Mesodermal cell (in vitro differentiated cells): ENCODE measurements around the gene AVPR2.

Source experiments
- H3K27ac ChIP-seq: 2 replicates; pipeline ENCODE4 v1.7.0; 2013; ENCODE audit warnings: mild to moderate bottlenecking, low read depth, low read length, moderate library complexity; ENCODE audit not compliant: severe bottlenecking
- H3K36me3 ChIP-seq: 2 replicates; pipeline ENCODE4 v1.7.1; 2013; ENCODE audit warnings: mild to moderate bottlenecking, low read length, moderate library complexity; ENCODE audit not compliant: control insufficient read depth, insufficient read depth
- H3K4me1 ChIP-seq: one replicate; pipeline ENCODE4 v1.7.1; 2013; ENCODE audit warnings: mild to moderate bottlenecking, low read length; ENCODE audit not compliant: insufficient read depth, control insufficient read depth, poor library complexity, severe bottlenecking
- H3K4me3 ChIP-seq: 2 replicates; pipeline ENCODE4 v1.7.0; 2013; ENCODE audit warnings: low read length, control low read depth, mild to moderate bottlenecking; ENCODE audit not compliant: insufficient read depth, poor library complexity, severe bottlenecking; ENCODE audit errors: extremely low read depth
- H3K9me3 ChIP-seq: 2 replicates; pipeline ENCODE4 v1.7.1; 2013; ENCODE audit warnings: mild to moderate bottlenecking, low read length, moderate library complexity; ENCODE audit not compliant: control insufficient read depth
- WGBS, 2 experiments: methylation state at CpG; one replicate each; pipeline ENCODE4 v1.1.5; 2013; ENCODE audit warnings: missing lambda C conversion rate in 2 of 2; ENCODE audit not compliant: insufficient coverage in 2 of 2; 5-methylcytosine and 5-hydroxymethylcytosine counted together

Gene AVPR2

GRCh38 chrX:153865321-153865580 lies 39.2 kb upstream of the AVPR2 start:
- Histone ChIP-seq H3K27ac (no peak overlapping the region), H3K9me3 (no peaks in the 10 kb centered on the region), H3K36me3 (peaks cover 31% of the 10 kb centered on the region), H3K4me1 (no peaks in the 10 kb centered on the region), H3K4me3 (no peak overlapping the region)
- WGBS, 2 experiments, result 80% methylated on average over 7 of the region's 11 CpGs; no CpG with 5 or more reads in 1 of the 2 experiments

- Histone ChIP-seq H3K36me3 (peaks cover 35% of the 10 kb centered on the region), H3K4me3 (no peak overlapping the region), H3K9me3 (no peaks in the 10 kb centered on the region), H3K27ac (no peak overlapping the region), H3K4me1 (no peaks in the 10 kb centered on the region)
- 83 to 100% methylated on average over 2 to 4 of the region's 9 CpGs for WGBS, 2 experiments
Observed at GRCh38 chrX:153865685-153866084, 38.8 kb upstream of the AVPR2 start.

GRCh38 chrX:153866302-153867019 lies 38.0 kb upstream of the AVPR2 start:
- H3K4me3 ChIP-seq, result no peak overlapping the region
- WGBS, 2 experiments, result 97 to 100% methylated on average over 6 to 13 of the region's 22 CpGs
- no peaks in the 10 kb centered on the region for H3K9me3 ChIP-seq
- H3K4me1 ChIP-seq, result no peaks in the 10 kb centered on the region
- no peak overlapping the region for H3K27ac ChIP-seq
- peaks cover 35% of the 10 kb centered on the region for H3K36me3 ChIP-seq

GRCh38 chrX:153867139-153867538 lies 37.3 kb upstream of the AVPR2 start:
- H3K27ac ChIP-seq, result no peak overlapping the region
- H3K36me3 ChIP-seq, result peaks cover 36% of the 10 kb centered on the region
- H3K9me3 ChIP-seq, result no peaks in the 10 kb centered on the region
- WGBS, 2 experiments, result no CpG with 5 or more reads among the region's 9 CpGs
- peaks cover 1% of the 10 kb centered on the region for H3K4me1 ChIP-seq
- no peak overlapping the region for H3K4me3 ChIP-seq

GRCh38 chrX:153867671-153868070 lies 36.8 kb upstream of the AVPR2 start:
- WGBS, 2 experiments, result 92% methylated on average over 3 of the region's 13 CpGs; no CpG with 5 or more reads in 1 of the 2 experiments
- Histone ChIP-seq H3K27ac (no peak overlapping the region), H3K4me3 (no peak overlapping the region), H3K36me3 (peaks cover 34% of the 10 kb centered on the region), H3K9me3 (no peaks in the 10 kb centered on the region), H3K4me1 (peaks cover 5% of the 10 kb centered on the region)

GRCh38 chrX:153868576-153869472 lies 35.6 kb upstream of the AVPR2 start:
- peaks cover 5% of the 10 kb centered on the region for H3K4me1 ChIP-seq
- H3K36me3 ChIP-seq, result peaks cover 37% of the 10 kb centered on the region
- H3K27ac ChIP-seq, result no peak overlapping the region
- H3K9me3 ChIP-seq, result no peaks in the 10 kb centered on the region
- H3K4me3 ChIP-seq, result no peak overlapping the region
- WGBS, 2 experiments, result 94 to 98% methylated on average over 9 to 17 of the region's 26 CpGs

GRCh38 chrX:153869473-153870287 lies 34.8 kb upstream of the AVPR2 start:
- Histone ChIP-seq H3K4me3 (no peak overlapping the region), H3K27ac (no peak overlapping the region), H3K4me1 (peaks cover 5% of the 10 kb centered on the region), H3K9me3 (no peaks in the 10 kb centered on the region), H3K36me3 (peaks cover 33% of the 10 kb centered on the region)
- WGBS, 2 experiments, result 93 to 97% methylated on average over 8 to 11 of the region's 31 CpGs

GRCh38 chrX:153870288-153870690 lies 34.2 kb upstream of the AVPR2 start:
- peaks cover 33% of the 10 kb centered on the region for H3K36me3 ChIP-seq
- WGBS, 2 experiments, result 95 to 100% methylated on average over 4 of the region's 11 CpGs
- peaks cover 5% of the 10 kb centered on the region for H3K4me1 ChIP-seq
- no peak overlapping the region for H3K27ac ChIP-seq
- H3K4me3 ChIP-seq, result no peak overlapping the region
- no peaks in the 10 kb centered on the region for H3K9me3 ChIP-seq

GRCh38 chrX:153870791-153871360 lies 33.6 kb upstream of the AVPR2 start:
- Histone ChIP-seq H3K36me3 (peaks cover 28% of the 10 kb centered on the region), H3K4me3 (no peak overlapping the region), H3K9me3 (no peaks in the 10 kb centered on the region), H3K4me1 (peaks cover 5% of the 10 kb centered on the region), H3K27ac (no peak overlapping the region)
- 85 to 87% methylated on average over 6 to 10 of the region's 21 CpGs for WGBS, 2 experiments

GRCh38 chrX:153871451-153871850 lies 33.0 kb upstream of the AVPR2 start:
- H3K4me3 ChIP-seq, result no peak overlapping the region
- no peak overlapping the region for H3K27ac ChIP-seq
- H3K4me1 ChIP-seq, result peaks cover 5% of the 10 kb centered on the region
- peaks cover 26% of the 10 kb centered on the region for H3K36me3 ChIP-seq
- WGBS, 2 experiments, result 33% methylated on average over 3 of the region's 6 CpGs; no CpG with 5 or more reads in 1 of the 2 experiments
- no peaks in the 10 kb centered on the region for H3K9me3 ChIP-seq
